ENCODE measurements around the gene RNASET2. TPM values are rescaled to one million over a fixed set of nuclear protein-coding genes. Genes with fewer than 3 reads are reported as not detected.
A peak's percentile ranks its signal among the peaks of the same experiment; 100 is the strongest.
"Not testable (repeated sequence)": the region's sequence is repeated elsewhere in the genome, so short reads cannot be mapped to it uniquely, and the experiment has no call there.

Gene RNASET2
- total RNA-seq, 1 donor from 2014 or later, result 56.2 TPM

GRCh38 chr6:166950892-166951669 is 5.3 kb downstream of the RNASET2 start:
- Mint-ChIP-seq H3K36me3 (ENCODE audit: low read depth) (peaks cover 46% of the 10 kb centered on the region), H3K4me1 (ENCODE audit: low read depth) (peaks cover 54% of the 10 kb centered on the region)

GRCh38 chr6:166950443-166950821 is 5.9 kb downstream of the RNASET2 start:
- intact Hi-C loops (cut with micrococcal nuclease), result loop anchor here (1.0 to 10.0 kb wide), 8 partner anchors 9 to 1334 kb away; partner anchors contain the start of genes RPS6KA2 and SFT2D1
- no peaks in the 10 kb centered on the region for H3K9me3 Mint-ChIP-seq
- H3K36me3 Mint-ChIP-seq (ENCODE audit: low read depth), result peaks cover 49% of the 10 kb centered on the region
- peak; percentile 36 for DNase-seq (ENCODE audit: low spot score)
- H3K27ac Mint-ChIP-seq, result peak overlapping the region; percentile 86
- no peaks in the 10 kb centered on the region for H3K27me3 Mint-ChIP-seq (ENCODE audit: low read depth)
- peak overlapping the region; percentile 73 for H3K4me3 Mint-ChIP-seq (ENCODE audit: low read depth)
- H3K4me1 Mint-ChIP-seq (ENCODE audit: low read depth), result peaks cover 54% of the 10 kb centered on the region

More at GRCh38 chr6:166950892-166951669, 5.3 kb downstream of the RNASET2 start:
- not testable (repeated sequence) for H3K27me3 Mint-ChIP-seq (ENCODE audit: low read depth); H3K9me3 Mint-ChIP-seq
- peak; percentile 79 for DNase-seq (ENCODE audit: low spot score)
- intact Hi-C loops (cut with micrococcal nuclease), result loop anchor here (1.0 to 10.0 kb wide), 12 partner anchors 8 to 1334 kb away; partner anchors contain the start of genes CEP43, RPS6KA2 and SFT2D1
- H3K27ac Mint-ChIP-seq, result peak overlapping the region; percentile 86
- H3K4me3 Mint-ChIP-seq (ENCODE audit: low read depth), result peak overlapping the region; percentile 73

GRCh38 chr6:166949528-166950442 is 6.6 kb downstream of the RNASET2 start:
- no peak for DNase-seq (ENCODE audit: low spot score)
- Mint-ChIP-seq H3K27ac (peak overlapping the region; percentile 86), H3K4me3 (ENCODE audit: low read depth) (peak overlapping the region; percentile 73), H3K4me1 (ENCODE audit: low read depth) (peaks cover 51% of the 10 kb centered on the region), H3K36me3 (ENCODE audit: low read depth) (peaks cover 49% of the 10 kb centered on the region), H3K9me3 (no peaks in the 10 kb centered on the region), H3K27me3 (ENCODE audit: low read depth) (no peaks in the 10 kb centered on the region)
- intact Hi-C loops (cut with micrococcal nuclease), result loop anchor here (1.0 to 10.0 kb wide), 8 partner anchors 10 to 1335 kb away; partner anchors contain the start of genes RPS6KA2 and SFT2D1

GRCh38 chr6:166948724-166949123 is 7.6 kb downstream of the RNASET2 start:
- Mint-ChIP-seq H3K36me3 (ENCODE audit: low read depth) (peaks cover 50% of the 10 kb centered on the region), H3K4me1 (ENCODE audit: low read depth) (peaks cover 44% of the 10 kb centered on the region)
- H3K27ac Mint-ChIP-seq; DNase-seq (ENCODE audit: low spot score); intact Hi-C loops (cut with micrococcal nuclease); H3K9me3 Mint-ChIP-seq; H3K27me3 Mint-ChIP-seq (ENCODE audit: low read depth); H3K4me3 Mint-ChIP-seq (ENCODE audit: low read depth): not testable (repeated sequence)

- H3K27me3 Mint-ChIP-seq (ENCODE audit: low read depth), result no peaks in the 10 kb centered on the region
- peaks cover 44% of the 10 kb centered on the region for H3K4me1 Mint-ChIP-seq (ENCODE audit: low read depth)
- DNase-seq (ENCODE audit: low spot score), result no peak
- intact Hi-C loops (cut with micrococcal nuclease), result no loop called here
- no peaks in the 10 kb centered on the region for H3K9me3 Mint-ChIP-seq
- no peak overlapping the region for H3K27ac Mint-ChIP-seq
- no peak overlapping the region for H3K4me3 Mint-ChIP-seq (ENCODE audit: low read depth)
- H3K36me3 Mint-ChIP-seq (ENCODE audit: low read depth), result peaks cover 59% of the 10 kb centered on the region
These were observed 9.1 kb downstream of the RNASET2 start for GRCh38 chr6:166947251-166947650.

GRCh38 chr6:166946125-166946524 is 10.2 kb downstream of the RNASET2 start:
- H3K27ac Mint-ChIP-seq, result no peak overlapping the region
- peaks cover 43% of the 10 kb centered on the region for H3K4me1 Mint-ChIP-seq (ENCODE audit: low read depth)
- no peak for DNase-seq (ENCODE audit: low spot score)
- intact Hi-C loops (cut with micrococcal nuclease), result no loop called here
- H3K9me3 Mint-ChIP-seq, result no peaks in the 10 kb centered on the region
- H3K4me3 Mint-ChIP-seq (ENCODE audit: low read depth), result no peak overlapping the region
- no peaks in the 10 kb centered on the region for H3K27me3 Mint-ChIP-seq (ENCODE audit: low read depth)
- peaks cover 64% of the 10 kb centered on the region for H3K36me3 Mint-ChIP-seq (ENCODE audit: low read depth)

- no peak for DNase-seq (ENCODE audit: low spot score)
- Mint-ChIP-seq H3K36me3 (ENCODE audit: low read depth) (peaks cover 68% of the 10 kb centered on the region), H3K27me3 (ENCODE audit: low read depth) (no peaks in the 10 kb centered on the region), H3K4me3 (ENCODE audit: low read depth) (no peak overlapping the region), H3K9me3 (no peaks in the 10 kb centered on the region), H3K27ac (peak overlapping the region; percentile 47), H3K4me1 (ENCODE audit: low read depth) (peaks cover 30% of the 10 kb centered on the region)
- intact Hi-C loops (cut with micrococcal nuclease), result no loop called here
These were observed 11.6 kb downstream of the RNASET2 start for GRCh38 chr6:166944666-166945256.

- Mint-ChIP-seq H3K36me3 (ENCODE audit: low read depth) (peaks cover 73% of the 10 kb centered on the region), H3K9me3 (no peaks in the 10 kb centered on the region), H3K27ac (peak overlapping the region; percentile 94), H3K4me3 (ENCODE audit: low read depth) (peak overlapping the region; percentile 56), H3K4me1 (ENCODE audit: low read depth) (peaks cover 29% of the 10 kb centered on the region), H3K27me3 (ENCODE audit: low read depth) (no peaks in the 10 kb centered on the region)
- intact Hi-C loops (cut with micrococcal nuclease), result loop anchor here (1.0 to 2.0 kb wide), 6 partner anchors 9 to 112 kb away; partner anchors contain the start of gene CEP43
- peak; percentile 61 for DNase-seq (ENCODE audit: low spot score)
These were observed 13.8 kb downstream of the RNASET2 start for GRCh38 chr6:166942393-166943168.

GRCh38 chr6:166940643-166941068 is 15.7 kb downstream of the RNASET2 start:
- intact Hi-C loops (cut with micrococcal nuclease), result no loop called here
- Mint-ChIP-seq H3K4me3 (ENCODE audit: low read depth) (no peak overlapping the region), H3K9me3 (no peaks in the 10 kb centered on the region), H3K4me1 (ENCODE audit: low read depth) (peaks cover 39% of the 10 kb centered on the region), H3K27me3 (ENCODE audit: low read depth) (no peaks in the 10 kb centered on the region), H3K27ac (no peak overlapping the region), H3K36me3 (ENCODE audit: low read depth) (peaks cover 77% of the 10 kb centered on the region)
- no peak for DNase-seq (ENCODE audit: low spot score)

GRCh38 chr6:166939894-166940293 is 16.5 kb downstream of the RNASET2 start:
- intact Hi-C loops (cut with micrococcal nuclease), result no loop called here
- Mint-ChIP-seq H3K9me3 (no peaks in the 10 kb centered on the region), H3K27me3 (ENCODE audit: low read depth) (no peaks in the 10 kb centered on the region), H3K4me3 (ENCODE audit: low read depth) (no peak overlapping the region), H3K27ac (no peak overlapping the region), H3K4me1 (ENCODE audit: low read depth) (peaks cover 37% of the 10 kb centered on the region), H3K36me3 (ENCODE audit: low read depth) (peaks cover 72% of the 10 kb centered on the region)
- no peak for DNase-seq (ENCODE audit: low spot score)

- Mint-ChIP-seq H3K27me3 (ENCODE audit: low read depth) (no peaks in the 10 kb centered on the region), H3K36me3 (ENCODE audit: low read depth) (peaks cover 73% of the 10 kb centered on the region), H3K9me3 (no peaks in the 10 kb centered on the region), H3K4me3 (ENCODE audit: low read depth) (no peak overlapping the region), H3K4me1 (ENCODE audit: low read depth) (peaks cover 37% of the 10 kb centered on the region), H3K27ac (no peak overlapping the region)
- intact Hi-C loops (cut with micrococcal nuclease), result no loop called here
- DNase-seq (ENCODE audit: low spot score), result no peak
These were observed 17.0 kb downstream of the RNASET2 start for GRCh38 chr6:166939345-166939744.

- H3K27me3 Mint-ChIP-seq (ENCODE audit: low read depth), result no peaks in the 10 kb centered on the region
- intact Hi-C loops (cut with micrococcal nuclease), result no loop called here
- H3K27ac Mint-ChIP-seq, result no peak overlapping the region
- H3K4me1 Mint-ChIP-seq (ENCODE audit: low read depth), result peaks cover 37% of the 10 kb centered on the region
- H3K4me3 Mint-ChIP-seq (ENCODE audit: low read depth), result no peak overlapping the region
- no peaks in the 10 kb centered on the region for H3K9me3 Mint-ChIP-seq
- H3K36me3 Mint-ChIP-seq (ENCODE audit: low read depth), result peaks cover 74% of the 10 kb centered on the region
- no peak for DNase-seq (ENCODE audit: low spot score)
These were observed 17.6 kb downstream of the RNASET2 start for GRCh38 chr6:166938704-166939103.
